Esophagus squamous epithelium (tissue), 4 donors: ENCODE results near the gene GGACT.

Source experiments
- CTCF ChIP-seq, 6 experiments: fragments of 450-650 bp in 4 of 6; fragments of 200-600 bp in 2 of 6; sonication (generic) in 2 of 6; IDR thresholded peaks; one replicate each; pipeline ENCODE4 v1.5.1; 2016 to 2019; ENCODE audit warnings: antibody characterized with exemption in 6 of 6, mild to moderate bottlenecking in 4 of 6, moderate library complexity in 4 of 6
- POLR2A ChIP-seq, 4 donors: fragments of 450-650 bp; IDR thresholded peaks; one replicate each; pipeline ENCODE4 v1.6.1; 2017; ENCODE audit warnings: antibody characterized with exemption in 4 of 4, mild to moderate bottlenecking in 4 of 4, moderate library complexity in 3 of 4

DNA sequence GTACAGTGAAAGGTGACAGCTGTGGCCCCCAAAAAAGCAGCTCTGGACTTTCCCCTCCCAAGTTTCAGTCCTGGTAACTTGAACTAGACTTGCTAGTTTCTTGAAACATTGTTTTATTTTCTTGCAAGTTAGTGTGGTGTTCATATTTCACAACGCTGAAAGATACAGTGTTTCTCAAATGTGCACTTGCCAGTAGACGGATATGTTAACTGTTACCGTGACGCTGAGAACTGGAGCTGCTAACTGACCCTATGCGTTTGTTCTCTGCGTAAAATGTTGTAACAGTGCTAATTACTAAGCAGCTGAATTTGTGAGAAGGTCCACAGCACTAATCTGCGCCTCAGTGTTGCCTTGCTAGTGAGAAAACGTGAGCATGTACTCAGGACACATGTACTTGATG lies 79.6 kb downstream of the GGACT start:
- no peak for TF ChIP-seq POLR2A (IDR thresholded peaks at IDR 0.05)
- TF ChIP-seq CTCF (IDR thresholded peaks at IDR 0.05): no peak
